Liver (tissue), 9 donors: ENCODE results near the gene C6orf132. TPM values are rescaled to one million over a fixed set of nuclear protein-coding genes. Genes with fewer than 3 reads are reported as not detected.

ENCODE experiments used
- DNase-seq: peaks from one replicate; pipeline ENCODE4 v3.0.0-alpha.2; 2017; ENCODE audit warnings: low spot score
- H3K27ac ChIP-seq, 2 donors: one replicate each; pipeline ENCODE4 v1.7.0; 2013; ENCODE audit warnings: inconsistent platforms in 2 of 2, low read length in 2 of 2, control low read depth in 1 of 2, low read depth in 1 of 2, mild to moderate bottlenecking in 1 of 2
- H3K27me3 ChIP-seq, 4 donors: one replicate each; pipeline versions ENCODE4 v1.6.1 to v1.7.0; 2013; ENCODE audit warnings: low read length in 3 of 4, inconsistent platforms in 1 of 4, mild to moderate bottlenecking in 1 of 4, moderate library complexity in 1 of 4; ENCODE audit not compliant: control insufficient read depth in 4 of 4, insufficient read depth in 4 of 4
- H3K36me3 ChIP-seq, 4 donors: one replicate each; pipeline versions ENCODE4 v1.6.1 to v1.7.0; 2013; ENCODE audit warnings: low read length in 3 of 4, mild to moderate bottlenecking in 3 of 4, low read depth in 1 of 4, moderate library complexity in 1 of 4; ENCODE audit not compliant: control insufficient read depth in 4 of 4, insufficient read depth in 3 of 4
- H3K4me1 ChIP-seq, 4 donors: one replicate each; pipeline versions ENCODE4 v1.6.1 to v1.7.0; 2013; ENCODE audit warnings: low read length in 3 of 4, mild to moderate bottlenecking in 3 of 4, moderate library complexity in 1 of 4; ENCODE audit not compliant: control insufficient read depth in 4 of 4, insufficient read depth in 4 of 4
- H3K4me3 ChIP-seq, 3 donors: one replicate each; pipeline versions ENCODE4 v1.6.1 to v1.7.0; 2013; ENCODE audit warnings: low read length in 3 of 3, control low read depth in 1 of 3, low read depth in 1 of 3, mild to moderate bottlenecking in 1 of 3
- H3K9ac ChIP-seq, 2 donors: one replicate each; pipeline ENCODE4 v1.7.0; 2013; ENCODE audit warnings: low read length in 2 of 2, mild to moderate bottlenecking in 2 of 2, moderate library complexity in 2 of 2, control low read depth in 1 of 2, low read depth in 1 of 2
- H3K9me3 ChIP-seq, 4 donors: one replicate each; pipeline versions ENCODE4 v1.6.1 to v1.7.0; 2013; ENCODE audit warnings: low read length in 3 of 4; ENCODE audit not compliant: control insufficient read depth in 4 of 4
- ATF3 ChIP-seq: IDR thresholded peaks from 2 replicates; pipeline ENCODE4 v1.6.1; 2016; ENCODE audit warnings: antibody characterized with exemption
- CTCF ChIP-seq: fragments of 150-350 bp; IDR thresholded peaks from 2 replicates; pipeline ENCODE4 v1.5.1; 2017; ENCODE audit warnings: improper control_type of control experiment, low read depth, low read length; ENCODE audit not compliant: missing input control
- FOXA2 ChIP-seq: IDR thresholded peaks from 2 replicates; pipeline ENCODE4 v1.6.1; 2016; ENCODE audit warnings: antibody characterized with exemption
- GABPA ChIP-seq, 2 donors: IDR thresholded peaks in 1 of 2; conservative IDR thresholded peaks in 1 of 2; 2 replicates each; pipeline ENCODE4 v1.6.1; 2016; ENCODE audit warnings: antibody characterized with exemption in 2 of 2, mild to moderate bottlenecking in 1 of 2, moderate library complexity in 1 of 2
- HNF4A ChIP-seq, 2 donors: conservative IDR thresholded peaks; 2 replicates each; pipeline ENCODE4 v1.6.1; 2016; ENCODE audit warnings: antibody characterized with exemption in 2 of 2, mild to moderate bottlenecking in 2 of 2
- JUND ChIP-seq, 2 donors: IDR thresholded peaks; 2 replicates each; pipeline ENCODE4 v1.6.1; 2016; ENCODE audit warnings: antibody characterized with exemption in 2 of 2
- NR2F2 ChIP-seq: IDR thresholded peaks from 2 replicates; pipeline ENCODE4 v1.6.1; 2016; ENCODE audit warnings: antibody characterized with exemption
- RAD21 ChIP-seq, 2 donors: IDR thresholded peaks; 2 replicates each; pipeline ENCODE4 v1.6.1; 2016; ENCODE audit warnings: antibody characterized with exemption in 2 of 2, mild to moderate bottlenecking in 2 of 2
- RXRA ChIP-seq, 2 donors: IDR thresholded peaks; 2 replicates each; pipeline ENCODE4 v1.6.1; 2017 to 2018; ENCODE audit warnings: antibody characterized with exemption in 2 of 2, mild to moderate bottlenecking in 1 of 2
- SP1 ChIP-seq: IDR thresholded peaks from 2 replicates; pipeline ENCODE4 v1.6.1; 2018; ENCODE audit warnings: antibody characterized with exemption, mild to moderate bottlenecking
- TAF1 ChIP-seq: conservative IDR thresholded peaks from 2 replicates; pipeline ENCODE4 v1.6.1; 2016; ENCODE audit warnings: antibody characterized with exemption, mild to moderate bottlenecking
- WGBS: extraction: QIAGEN DNeasy Blood & Tissue Kit; methylation state at CpG from one replicate; pipeline ENCODE4 v1.1.7; 2013; 5-methylcytosine and 5-hydroxymethylcytosine counted together
- polyA plus RNA-seq, 2 donors: library from polyadenylated mRNA; stranded (reverse) in 1 of 2; unstranded in 1 of 2; fragments of 200-250 nt in 1 of 2; fragments of >200 nt in 1 of 2; fragmentation: Nextera tagmentation in 1 of 2; extraction: Ambion mirVana in 1 of 2; gene quantifications; one replicate each; pipeline versions ENCODE4 v1.2.1 to v1.2.3, GENCODE V29; 2013 to 2015
- total RNA-seq, 2 donors: library from RNA; depleted of rRNA; stranded (reverse); fragments of >200 nt; gene quantifications; one replicate each; pipeline ENCODE4 v1.2.3, GENCODE V29; 2014
- TF ChIP-seq, protein P1 (sequence below): IDR thresholded peaks from 2 replicates; pipeline ENCODE4 v1.6.1; 2016; ENCODE audit warnings: antibody characterized with exemption, mild to moderate bottlenecking
- TF ChIP-seq, protein P2 (sequence below): IDR thresholded peaks from 2 replicates; pipeline ENCODE4 v1.6.1; 2016; ENCODE audit warnings: antibody characterized with exemption
- donor health status: healthy.
- donor health status: healthy.
- donor health status: healthy.
- donor health status: healthy.
- donor health status: healthy.

The C6orf132 gene
- total and polyA plus RNA-seq, 4 donors: 0.07 to 0.25 (median 0.24) TPM; not detected in 1

DNA sequence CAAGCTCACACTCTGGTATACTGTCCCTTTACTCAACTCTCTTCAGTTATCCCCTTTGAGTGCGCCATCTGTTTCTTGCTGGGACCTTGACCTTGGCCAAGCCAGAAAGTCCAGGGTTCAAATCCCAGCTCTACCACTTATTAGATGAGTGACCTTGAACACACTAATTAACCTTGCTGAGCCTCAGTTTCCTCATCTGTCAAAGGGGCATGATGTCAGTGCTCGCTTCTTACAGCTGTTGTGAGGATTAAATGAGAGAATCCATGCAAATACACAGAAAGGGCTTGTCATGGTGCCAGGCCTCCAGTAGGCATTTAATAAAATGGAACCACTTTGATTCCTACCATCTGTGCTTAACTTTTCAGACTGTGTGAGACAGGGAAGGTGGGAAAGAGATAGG is 34.3 kb downstream of the C6orf132 start:
- no peaks in the 10 kb centered on the region for H3K27me3 ChIP-seq
- H3K9me3 ChIP-seq: no peaks in the 10 kb centered on the region
- H3K4me3 ChIP-seq: no peak overlapping the region
- H3K36me3 ChIP-seq: no peaks in the 10 kb centered on the region
- TF ChIP-seq JUND (IDR thresholded peaks at IDR 0.05): no peak
- no peak for TF ChIP-seq GABPA (IDR thresholded peaks at IDR 0.05 in 1 of 2, conservative IDR thresholded peaks at IDR 0.05 in 1 of 2)
- TF ChIP-seq, protein P1, sequence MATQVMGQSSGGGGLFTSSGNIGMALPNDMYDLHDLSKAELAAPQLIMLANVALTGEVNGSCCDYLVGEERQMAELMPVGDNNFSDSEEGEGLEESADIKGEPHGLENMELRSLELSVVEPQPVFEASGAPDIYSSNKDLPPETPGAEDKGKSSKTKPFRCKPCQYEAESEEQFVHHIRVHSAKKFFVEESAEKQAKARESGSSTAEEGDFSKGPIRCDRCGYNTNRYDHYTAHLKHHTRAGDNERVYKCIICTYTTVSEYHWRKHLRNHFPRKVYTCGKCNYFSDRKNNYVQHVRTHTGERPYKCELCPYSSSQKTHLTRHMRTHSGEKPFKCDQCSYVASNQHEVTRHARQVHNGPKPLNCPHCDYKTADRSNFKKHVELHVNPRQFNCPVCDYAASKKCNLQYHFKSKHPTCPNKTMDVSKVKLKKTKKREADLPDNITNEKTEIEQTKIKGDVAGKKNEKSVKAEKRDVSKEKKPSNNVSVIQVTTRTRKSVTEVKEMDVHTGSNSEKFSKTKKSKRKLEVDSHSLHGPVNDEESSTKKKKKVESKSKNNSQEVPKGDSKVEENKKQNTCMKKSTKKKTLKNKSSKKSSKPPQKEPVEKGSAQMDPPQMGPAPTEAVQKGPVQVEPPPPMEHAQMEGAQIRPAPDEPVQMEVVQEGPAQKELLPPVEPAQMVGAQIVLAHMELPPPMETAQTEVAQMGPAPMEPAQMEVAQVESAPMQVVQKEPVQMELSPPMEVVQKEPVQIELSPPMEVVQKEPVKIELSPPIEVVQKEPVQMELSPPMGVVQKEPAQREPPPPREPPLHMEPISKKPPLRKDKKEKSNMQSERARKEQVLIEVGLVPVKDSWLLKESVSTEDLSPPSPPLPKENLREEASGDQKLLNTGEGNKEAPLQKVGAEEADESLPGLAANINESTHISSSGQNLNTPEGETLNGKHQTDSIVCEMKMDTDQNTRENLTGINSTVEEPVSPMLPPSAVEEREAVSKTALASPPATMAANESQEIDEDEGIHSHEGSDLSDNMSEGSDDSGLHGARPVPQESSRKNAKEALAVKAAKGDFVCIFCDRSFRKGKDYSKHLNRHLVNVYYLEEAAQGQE: no peak
- no peak for TF ChIP-seq CTCF
- TF ChIP-seq, protein P2, sequence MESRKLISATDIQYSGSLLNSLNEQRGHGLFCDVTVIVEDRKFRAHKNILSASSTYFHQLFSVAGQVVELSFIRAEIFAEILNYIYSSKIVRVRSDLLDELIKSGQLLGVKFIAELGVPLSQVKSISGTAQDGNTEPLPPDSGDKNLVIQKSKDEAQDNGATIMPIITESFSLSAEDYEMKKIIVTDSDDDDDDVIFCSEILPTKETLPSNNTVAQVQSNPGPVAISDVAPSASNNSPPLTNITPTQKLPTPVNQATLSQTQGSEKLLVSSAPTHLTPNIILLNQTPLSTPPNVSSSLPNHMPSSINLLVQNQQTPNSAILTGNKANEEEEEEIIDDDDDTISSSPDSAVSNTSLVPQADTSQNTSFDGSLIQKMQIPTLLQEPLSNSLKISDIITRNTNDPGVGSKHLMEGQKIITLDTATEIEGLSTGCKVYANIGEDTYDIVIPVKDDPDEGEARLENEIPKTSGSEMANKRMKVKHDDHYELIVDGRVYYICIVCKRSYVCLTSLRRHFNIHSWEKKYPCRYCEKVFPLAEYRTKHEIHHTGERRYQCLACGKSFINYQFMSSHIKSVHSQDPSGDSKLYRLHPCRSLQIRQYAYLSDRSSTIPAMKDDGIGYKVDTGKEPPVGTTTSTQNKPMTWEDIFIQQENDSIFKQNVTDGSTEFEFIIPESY: no peak
- no peak for TF ChIP-seq ATF3
- TF ChIP-seq FOXA2: no peak
- TF ChIP-seq TAF1: no peak
- H3K27ac ChIP-seq: no peak overlapping the region
- DNase-seq: no peak
- H3K9ac ChIP-seq: no peak overlapping the region
- peaks cover 0 to 5% (median 0%) of the 10 kb centered on the region in 4 donors for H3K4me1 ChIP-seq
- WGBS: 99% methylated on average over 2 of the region's 2 CpGs

DNA sequence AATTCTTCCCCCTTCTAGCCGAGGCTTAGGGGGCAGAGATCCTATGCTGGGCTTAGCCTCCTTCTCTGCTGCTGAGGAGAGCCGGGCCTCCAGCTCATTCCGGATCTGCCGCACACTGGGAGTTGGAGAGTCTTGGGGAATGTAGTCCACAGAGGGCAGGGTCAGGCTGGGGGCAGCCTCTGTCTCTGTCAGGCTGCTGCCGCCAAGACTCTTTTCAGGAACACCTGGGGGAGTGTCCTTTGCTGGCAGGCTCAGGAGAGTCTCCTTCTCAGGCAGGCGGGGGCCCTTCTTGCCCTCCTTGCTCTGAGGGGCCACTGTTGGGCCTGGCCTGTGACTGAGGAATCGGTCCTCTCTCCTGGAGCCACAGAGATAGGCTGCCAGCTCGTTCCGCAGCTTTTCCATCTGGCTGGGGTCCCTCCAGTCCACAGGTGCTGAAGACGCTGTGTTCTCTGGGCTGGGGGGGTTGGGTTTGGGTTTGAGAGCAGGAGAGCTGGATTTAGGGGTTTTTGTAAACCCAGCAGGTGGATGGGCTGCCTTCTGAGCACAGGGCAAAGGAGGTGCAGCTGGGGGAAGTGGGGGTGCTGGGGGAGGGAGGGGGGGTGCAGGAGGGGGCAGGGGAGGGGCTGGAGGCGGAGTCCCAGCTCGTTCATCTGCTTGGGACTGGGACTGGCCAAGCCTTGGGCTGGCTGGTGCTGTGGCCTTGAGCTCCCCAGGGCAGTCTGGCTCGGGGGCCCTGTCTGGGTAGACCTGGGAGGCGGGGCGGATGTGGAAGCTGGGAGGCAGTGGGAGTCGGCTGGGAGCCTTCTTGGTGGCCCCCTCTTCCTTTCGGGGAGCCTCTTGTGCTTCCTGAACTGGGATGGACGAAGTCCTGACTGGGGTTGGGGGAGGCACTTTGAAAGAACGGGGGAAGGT is 36.1 kb downstream of the C6orf132 start:
- Histone ChIP-seq H3K4me1 (peaks cover 0 to 5% (median 1%) of the 10 kb centered on the region in 4 donors), H3K9ac (no peak overlapping the region), H3K36me3 (no peaks in the 10 kb centered on the region), H3K4me3 (no peak overlapping the region), H3K27me3 (no peaks in the 10 kb centered on the region), H3K27ac (no peak overlapping the region), H3K9me3 (no peaks in the 10 kb centered on the region)
- no peak for DNase-seq
- 90% methylated on average over 19 of the region's 19 CpGs for whole genome bisulfite sequencing
- TF ChIP-seq NR2F2 (no peak), CTCF (no peak), RXRA (IDR thresholded peaks at IDR 0.05) (no peak), RAD21 (IDR thresholded peaks at IDR 0.05) (no peak), SP1 (no peak), HNF4A (conservative IDR thresholded peaks at IDR 0.05) (no peak), GABPA (IDR thresholded peaks at IDR 0.05 in 1 of 2, conservative IDR thresholded peaks at IDR 0.05 in 1 of 2) (no peak), FOXA2 (no peak)
- TF ChIP-seq, protein P2: no peak
